HG03457 (cell line): ENCODE results near the gene E2F4.

ENCODE experiments used
- ATAC-seq: cut with Tn5 transposase; IDR thresholded peaks from one replicate; pipeline ENCODE4 v1.9.1; 2021; ENCODE audit warnings: moderate number of reproducible peaks; ENCODE audit not compliant: unreplicated experiment

The E2F4 gene

DNA sequence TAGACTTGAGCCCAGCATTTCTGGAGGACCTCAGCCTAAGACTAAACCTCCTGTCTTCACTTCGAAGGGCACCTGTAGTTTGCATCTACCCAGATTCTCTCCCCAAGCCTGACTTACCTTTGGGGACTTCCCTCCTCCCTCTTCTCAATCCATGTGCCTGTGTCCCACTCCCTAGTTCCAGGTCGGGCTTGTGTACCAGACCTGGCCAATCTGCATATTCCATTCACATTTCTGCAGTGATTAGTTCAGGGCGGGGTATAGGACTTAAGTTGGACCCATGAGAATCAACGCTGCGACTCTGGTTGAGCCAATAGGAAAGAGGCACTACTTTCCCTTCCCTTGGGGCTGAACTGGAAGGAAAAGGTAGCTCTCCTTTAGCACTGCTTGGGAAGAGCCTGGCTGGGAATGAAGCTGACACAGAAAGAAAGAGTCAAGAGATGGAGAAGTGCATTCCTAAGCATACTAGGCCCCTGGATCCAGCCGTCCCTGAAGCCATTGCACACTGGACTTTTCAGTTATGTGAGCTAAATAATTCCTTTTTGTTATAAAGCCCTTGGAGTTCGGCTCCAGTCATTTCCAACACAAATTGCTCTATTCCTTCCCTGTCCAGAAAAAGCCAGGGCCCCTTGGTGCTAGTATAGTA lies 34.7 kb upstream of the E2F4 start:
- ATAC-seq: no peak

DNA sequence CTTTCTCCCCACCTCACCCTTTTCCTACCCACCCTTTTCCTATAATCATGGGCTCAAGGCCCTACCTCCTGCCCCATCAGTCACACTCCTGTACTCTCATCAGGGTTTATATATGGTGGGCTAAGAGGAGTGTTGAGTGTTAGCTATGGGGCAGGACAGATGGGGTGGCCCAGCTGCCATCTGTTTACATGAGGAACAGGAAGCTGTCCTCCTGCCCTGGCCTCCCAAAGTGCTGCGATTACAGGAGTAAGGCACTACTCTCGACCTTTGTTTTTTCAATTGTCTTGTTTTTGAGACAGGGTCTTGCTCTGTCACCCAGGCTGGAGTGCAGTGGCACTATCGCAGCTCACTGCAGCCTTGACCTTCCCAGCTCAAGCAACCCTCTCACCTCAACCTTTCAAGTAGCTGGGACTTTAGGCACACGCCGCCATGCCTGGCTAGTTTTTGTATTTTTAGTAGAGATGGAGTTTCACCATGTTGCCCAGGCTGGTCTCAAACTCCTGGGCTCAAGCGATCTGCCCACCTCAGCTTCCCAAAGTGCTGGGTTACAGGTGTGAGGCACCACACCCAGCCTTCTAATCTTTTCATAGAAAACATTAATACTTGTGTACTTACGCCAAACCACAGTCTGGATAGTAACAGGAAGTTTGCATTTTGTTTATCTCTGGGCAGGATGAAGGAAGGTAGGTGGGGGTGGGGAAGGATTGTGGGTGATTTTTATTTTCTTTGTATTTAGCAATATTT lies 33.9 kb upstream of the E2F4 start:
- no peak for ATAC-seq

DNA sequence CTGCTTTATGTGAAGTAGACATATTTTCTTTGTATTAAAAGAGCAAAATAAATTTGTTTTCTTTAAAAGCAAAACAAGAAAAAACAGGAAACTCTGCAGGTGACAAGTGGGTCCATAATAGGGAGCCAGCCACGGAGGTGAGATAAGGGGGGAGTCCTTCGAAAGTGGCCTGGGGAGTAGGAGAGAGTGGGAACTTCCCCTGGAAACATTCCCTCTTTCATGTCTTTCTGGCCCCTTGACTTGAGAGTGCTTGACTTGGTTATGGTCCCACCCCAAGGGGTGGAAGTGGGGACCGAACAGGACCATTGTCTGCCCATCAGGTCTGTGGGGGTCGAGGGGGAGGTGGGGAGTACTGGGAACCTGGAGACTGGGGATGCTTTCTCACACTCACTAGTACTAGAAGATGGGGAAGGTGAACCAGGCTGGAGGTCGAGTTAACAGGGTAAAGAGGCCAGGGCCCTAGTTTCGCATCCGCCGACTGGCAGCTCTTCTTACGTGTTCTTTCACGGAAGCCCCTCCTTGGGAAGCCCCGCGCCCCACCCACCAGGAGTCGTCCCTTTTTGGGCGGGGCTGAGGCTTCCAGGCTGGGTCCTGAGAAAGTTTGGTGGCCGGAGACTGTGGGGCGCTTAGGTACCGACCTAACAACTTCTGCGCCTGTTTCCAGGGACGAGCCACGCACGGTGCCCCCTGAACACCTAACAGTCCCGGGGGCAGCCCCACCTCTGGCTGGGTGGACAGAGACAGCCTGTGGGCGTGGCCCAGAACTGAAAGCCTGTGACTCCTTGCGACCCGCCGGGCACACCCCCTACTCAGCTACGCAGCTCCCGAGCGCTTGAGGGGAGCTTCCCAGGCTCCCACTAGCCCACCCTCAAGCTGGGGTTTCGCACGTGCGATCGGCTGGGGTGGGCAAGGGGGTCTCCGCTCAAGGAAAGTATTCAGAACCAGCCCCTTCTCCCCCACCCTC lies 33.0 kb upstream of the E2F4 start:
- peak; percentile 25 for ATAC-seq

DNA sequence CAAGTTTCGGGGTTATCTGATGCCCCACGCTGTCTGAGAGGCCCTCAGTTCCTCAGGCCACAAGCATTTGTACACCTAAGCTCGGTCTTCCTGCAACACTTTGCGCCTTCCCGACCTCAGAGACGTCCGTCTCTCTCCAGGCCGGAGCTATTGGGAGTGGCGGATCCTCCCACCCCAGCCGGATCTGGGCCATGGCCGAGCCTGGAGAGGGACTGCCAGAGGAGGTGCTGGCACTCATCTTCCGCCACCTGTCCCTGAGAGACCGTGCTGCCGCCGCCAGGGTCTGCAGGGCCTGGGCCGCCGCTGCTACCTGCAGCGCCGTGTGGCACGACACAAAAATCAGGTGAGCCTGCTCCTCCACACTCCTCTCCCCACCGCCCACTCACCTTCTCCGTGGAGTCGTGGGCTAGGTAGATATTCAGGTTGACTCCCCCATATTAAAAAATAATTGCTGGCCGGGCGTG lies 30.3 kb upstream of the E2F4 start:
- ATAC-seq: no peak

DNA sequence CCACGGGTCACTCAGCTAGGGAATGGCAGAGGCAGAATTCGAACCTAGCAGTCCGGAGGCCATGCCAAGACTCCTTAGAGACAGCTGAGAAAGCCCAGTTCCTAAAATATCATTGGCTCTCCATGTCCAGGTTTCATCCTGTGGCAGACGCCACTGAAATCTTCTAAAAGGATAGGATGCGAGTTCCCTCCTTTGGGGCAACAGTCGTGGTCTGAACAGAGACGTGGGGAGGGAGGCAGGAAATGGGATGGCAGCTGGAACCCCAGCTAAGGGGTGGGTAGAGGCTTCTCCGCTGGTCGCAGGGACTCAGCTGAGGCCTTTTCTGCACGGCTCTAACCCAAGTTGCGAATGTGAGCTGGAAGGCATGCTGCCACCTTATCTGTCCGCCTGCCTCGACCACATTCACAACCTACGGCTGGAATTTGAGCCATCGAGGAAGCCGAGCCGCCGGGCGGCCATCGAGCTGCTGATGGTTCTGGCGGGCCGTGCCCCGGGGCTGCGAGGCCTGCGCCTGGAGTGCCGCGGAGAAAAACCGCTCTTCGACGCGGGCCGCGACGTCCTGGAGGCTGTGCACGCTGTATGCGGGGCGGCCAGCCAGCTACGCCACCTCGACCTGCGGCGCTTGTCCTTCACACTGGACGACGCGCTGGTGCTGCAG lies 29.3 kb upstream of the E2F4 start:
- ATAC-seq: no peak

DNA sequence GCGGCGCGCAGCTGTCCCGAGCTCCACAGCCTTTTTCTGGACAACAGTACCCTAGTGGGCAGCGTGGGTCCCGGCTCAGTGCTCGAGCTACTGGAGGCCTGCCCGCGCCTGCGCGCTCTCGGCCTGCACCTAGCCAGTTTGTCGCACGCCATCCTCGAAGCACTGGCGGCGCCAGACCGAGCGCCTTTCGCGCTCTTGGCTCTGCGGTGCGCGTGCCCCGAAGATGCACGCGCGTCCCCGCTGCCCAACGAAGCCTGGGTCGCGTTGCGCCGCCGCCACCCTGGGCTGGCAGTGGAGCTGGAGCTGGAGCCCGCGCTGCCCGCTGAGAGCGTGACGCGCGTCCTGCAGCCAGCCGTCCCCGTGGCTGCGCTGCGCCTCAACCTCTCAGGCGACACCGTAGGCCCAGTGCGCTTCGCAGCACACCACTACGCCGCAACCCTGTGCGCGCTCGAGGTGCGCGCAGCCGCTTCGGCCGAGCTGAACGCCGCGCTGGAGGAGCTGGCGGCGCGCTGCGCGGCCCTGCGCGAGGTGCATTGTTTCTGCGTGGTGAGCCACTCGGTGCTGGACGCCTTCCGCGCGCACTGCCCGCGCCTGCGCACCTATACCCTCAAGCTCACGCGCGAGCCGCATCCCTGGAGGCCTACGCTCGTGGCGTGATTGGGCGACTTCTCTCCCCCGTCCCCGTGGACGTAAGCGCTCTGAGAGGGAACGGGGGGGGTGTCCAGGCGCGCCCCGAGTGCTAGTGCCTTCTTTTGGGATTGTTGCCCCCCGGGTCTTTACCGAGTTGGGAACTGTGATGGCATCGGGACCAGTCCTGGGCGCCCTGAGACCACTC lies 28.6 kb upstream of the E2F4 start:
- no peak for ATAC-seq

DNA sequence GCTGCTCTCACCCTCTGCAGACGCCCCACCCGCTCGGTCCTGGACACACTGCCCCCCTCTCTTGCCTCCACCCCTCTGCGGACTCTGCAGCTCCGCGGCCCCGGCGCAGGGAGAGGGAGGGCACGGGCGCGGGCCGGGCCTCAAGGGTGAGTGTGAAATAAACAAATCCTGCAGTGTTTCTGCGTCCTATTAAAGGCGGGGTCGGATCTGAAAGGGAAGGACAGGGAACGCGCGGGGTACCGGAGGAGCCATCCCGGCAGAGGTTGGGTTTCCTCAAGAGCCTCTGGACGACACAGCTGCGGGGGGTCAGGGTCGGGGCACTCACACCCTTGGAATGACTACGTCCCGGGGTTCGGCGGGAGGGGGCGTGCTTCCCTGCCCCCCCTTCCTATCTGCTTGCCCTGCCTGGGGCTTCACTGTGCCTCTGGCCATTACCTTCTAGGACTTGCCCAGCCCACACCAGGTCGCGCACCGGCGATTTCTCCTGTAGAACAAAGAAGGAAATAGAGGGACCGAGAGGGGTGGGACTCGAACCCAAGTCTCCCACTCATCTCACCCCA lies 27.9 kb upstream of the E2F4 start:
- ATAC-seq: no peak

DNA sequence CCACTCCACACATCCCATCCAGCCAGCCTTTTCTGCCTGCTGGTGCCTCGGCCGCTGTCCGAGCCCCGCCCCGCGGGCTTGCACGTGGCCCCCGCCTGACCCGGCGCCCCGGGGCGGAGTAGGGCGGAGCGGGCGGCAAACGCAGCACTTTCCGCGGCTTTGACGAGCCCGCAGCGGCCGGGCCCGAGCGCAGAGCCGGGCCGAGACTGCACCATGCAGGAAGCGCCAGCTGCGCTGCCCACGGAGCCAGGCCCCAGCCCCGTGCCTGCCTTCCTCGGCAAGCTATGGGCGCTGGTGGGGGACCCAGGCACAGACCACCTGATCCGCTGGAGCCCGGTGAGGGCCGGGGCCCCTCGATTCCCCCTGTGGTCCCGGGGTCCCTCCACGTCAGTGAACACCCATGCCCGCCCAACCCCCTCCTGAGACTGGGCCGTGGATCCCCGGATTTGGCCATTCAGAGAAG lies 27.3 kb upstream of the E2F4 start, which contains the start of gene HSF4:
TSS of gene HSF4 (plus strand) at position 147 of the 463 bp plus-strand sequence. CDS start at position 214, 67 bp downstream.
- no peak for ATAC-seq

DNA sequence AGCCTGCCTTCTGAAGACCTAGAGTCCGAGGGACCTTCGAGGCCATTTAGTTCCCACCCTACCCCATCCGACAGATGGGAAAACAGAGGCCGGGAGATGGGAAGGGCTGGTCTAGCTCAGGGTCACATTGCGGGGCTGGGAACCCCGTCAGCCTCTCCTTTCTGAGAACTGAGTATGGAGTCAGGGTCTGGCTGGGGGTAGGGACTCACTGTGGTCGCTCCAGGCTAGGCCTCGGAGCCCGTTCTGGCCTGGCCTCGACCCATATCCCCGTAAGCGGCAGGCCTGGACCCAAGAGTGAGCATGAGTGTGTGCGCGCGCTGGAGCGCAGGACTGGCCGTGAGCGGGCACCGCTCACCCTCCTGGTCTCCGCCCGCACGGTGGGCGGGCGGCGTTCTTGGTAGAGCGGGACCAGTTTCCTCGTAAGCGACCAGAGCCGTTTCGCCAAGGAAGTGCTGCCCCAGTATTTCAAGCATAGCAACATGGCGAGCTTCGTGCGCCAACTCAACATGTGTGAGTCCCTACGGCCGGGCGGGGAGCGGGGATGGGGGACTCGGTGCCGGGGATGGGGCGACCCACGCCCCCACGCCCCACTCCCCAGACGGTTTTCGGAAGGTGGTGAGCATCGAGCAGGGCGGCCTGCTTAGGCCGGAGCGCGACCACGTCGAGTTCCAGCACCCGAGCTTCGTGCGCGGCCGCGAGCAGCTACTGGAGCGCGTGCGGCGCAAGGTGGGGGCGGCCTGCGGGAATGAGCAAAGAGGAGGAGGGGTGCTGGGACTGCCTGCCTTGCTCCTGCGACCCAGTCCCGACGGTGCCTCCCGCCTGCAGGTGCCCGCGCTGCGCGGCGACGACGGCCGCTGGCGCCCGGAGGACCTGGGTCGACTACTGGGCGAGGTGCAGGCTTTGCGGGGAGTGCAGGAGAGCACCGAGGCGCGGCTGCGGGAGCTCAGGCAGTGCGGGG lies 26.6 kb upstream of the E2F4 start:
- ATAC-seq: no peak

DNA sequence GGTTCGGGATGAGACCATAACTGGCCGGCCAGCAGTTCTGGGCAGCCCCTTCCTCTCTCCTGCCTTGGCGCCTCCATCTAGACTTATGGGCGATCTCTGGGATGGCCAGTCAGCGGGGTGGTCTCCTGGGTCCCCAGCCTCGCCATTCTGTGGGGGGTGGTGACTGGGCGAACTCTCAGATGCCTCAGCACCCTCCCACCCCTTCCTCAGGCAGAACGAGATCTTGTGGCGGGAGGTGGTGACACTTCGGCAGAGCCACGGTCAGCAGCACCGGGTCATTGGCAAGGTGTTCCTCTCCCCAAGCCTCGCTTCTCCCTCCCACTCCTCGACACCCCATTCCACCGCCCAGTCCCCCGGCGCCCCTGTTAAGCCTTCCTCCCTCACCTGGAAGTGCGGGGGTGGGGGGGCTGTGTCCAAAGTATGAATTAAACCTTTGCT lies 25.8 kb upstream of the E2F4 start:
- ATAC-seq: no peak

DNA sequence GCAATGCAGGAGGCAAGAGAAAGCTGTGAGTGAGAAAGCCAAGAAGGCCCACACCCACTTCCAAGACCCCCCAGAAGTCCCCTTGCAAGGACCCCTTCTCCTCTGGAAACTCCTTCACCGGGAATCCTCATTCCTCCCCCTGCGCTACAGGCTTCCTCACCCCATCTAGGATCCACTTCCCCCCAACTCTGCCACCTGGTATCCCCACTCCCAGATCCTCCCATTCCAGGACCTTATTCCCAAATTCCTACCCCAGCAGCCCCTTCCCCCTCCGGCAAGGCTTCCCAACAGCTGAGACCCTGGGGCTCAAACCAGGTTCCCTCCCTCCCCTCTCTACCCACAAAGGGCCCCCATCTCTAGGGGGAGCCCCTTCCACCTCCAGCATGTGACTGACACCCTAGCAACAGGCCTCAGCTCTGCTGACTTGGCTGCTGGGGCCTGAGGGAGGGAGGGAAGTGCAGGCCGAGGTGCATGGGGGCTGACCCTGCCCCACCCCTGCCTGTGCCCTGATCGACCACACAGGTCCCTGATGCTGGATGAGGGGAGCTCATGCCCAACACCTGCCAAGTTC lies 25.3 kb upstream of the E2F4 start:
- ATAC-seq: no peak

DNA sequence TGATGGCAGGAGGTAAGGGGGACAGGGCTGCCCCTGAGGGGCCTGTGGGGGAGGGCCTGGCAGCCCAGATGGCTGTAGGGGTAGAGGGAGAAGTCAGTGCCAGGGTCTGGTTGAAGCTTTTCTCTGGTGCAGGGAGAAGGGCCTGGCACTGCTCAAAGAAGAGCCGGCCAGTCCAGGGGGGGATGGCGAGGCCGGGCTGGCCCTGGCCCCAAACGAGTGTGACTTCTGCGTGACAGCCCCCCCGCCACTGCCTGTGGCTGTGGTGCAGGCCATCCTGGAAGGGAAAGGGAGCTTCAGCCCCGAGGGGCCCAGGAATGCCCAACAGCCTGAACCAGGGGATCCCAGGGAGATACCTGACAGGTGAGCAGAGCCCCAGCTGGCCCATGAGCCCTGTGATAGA lies 24.4 kb upstream of the E2F4 start:
- no peak for ATAC-seq

DNA sequence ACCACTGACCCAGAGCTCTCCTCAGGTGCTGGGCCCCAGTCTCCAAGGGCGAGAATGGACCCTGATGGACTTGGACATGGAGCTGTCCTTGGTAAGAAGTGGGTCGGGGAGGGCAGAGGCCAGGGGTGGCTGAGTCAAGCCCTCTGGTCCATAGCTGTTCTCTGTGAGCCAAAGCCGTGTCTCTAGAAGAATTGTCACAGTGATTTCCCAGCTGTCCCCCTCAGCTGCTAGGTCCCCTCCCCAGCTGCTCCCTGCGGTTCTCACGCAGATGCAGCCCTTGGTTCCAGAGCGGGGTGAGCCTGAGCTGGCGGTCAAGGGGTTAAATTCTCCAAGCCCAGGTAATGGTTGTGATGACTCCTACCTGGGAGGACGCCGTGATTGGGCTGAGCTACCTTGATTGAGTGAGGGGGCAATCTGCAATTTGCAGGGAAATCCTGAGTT lies 22.9 kb upstream of the E2F4 start:
- ATAC-seq: no peak

DNA sequence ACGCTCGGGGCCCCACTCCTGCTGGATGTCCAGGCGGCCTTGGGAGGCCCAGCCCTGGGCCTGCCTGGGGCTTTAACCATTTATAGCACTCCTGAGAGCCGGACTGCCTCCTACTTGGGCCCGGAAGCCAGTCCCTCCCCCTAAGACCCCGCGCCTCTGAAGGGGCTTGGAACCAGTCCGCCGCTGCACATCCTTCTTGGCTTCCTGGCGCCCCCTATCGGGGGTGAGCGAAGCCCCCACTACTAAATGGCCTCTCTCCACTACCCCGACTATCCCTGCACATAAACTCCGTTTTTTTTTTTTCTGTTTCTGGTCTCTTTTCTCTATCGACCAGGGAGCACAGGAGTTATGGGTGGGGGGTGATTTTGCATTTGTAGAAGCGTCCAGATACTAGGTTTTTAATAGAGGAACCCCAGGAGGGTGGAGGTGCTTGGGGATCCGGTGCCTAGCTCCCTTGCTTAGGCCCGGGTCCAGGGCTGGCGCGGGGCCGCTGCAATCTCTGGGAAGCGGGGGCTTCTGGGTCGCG lies 22.2 kb upstream of the E2F4 start:
- ATAC-seq: no peak

DNA sequence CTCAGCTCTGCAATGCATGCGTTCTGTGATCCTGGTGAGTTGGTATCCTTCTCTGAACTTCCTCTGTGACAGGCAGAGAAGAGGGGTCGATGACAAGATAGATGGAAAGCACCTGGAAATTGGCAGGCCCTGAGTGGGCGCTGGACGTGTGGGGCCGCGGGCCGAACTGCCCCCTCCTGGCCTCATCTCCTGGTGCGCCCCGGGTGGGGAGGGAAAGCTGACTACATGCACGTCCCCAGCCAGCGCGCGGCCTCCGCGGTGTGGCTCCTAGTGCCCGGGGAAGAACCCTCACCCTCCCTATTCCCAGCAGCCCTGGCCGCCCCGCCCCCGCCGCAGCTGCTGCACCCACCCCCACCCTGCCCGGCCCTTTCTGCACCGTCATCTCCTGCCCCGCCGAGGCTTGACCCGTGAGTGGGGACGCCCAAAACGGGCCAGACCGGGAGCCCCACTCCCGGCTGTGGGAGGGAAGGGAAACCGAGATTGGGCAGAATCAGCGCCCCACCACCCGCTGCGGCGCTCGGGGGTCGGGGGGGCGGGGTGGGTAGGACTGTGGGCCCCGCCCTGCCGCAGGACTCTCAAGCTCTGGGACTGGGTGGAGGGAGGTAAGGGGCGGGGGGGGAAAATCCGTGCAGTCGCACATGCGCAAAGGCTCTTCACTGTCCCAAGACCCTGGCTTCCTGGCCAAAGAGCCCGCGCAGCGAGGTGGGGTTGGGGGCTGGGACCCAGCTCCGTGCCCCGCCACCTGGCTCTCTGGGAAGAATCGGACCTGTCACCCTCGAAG lies 21.6 kb upstream of the E2F4 start, which contains the start of gene NOL3:
TSS of gene NOL3 (plus strand) at position 371 of the 781 bp plus-strand sequence.
- ATAC-seq: peak; percentile 34

DNA sequence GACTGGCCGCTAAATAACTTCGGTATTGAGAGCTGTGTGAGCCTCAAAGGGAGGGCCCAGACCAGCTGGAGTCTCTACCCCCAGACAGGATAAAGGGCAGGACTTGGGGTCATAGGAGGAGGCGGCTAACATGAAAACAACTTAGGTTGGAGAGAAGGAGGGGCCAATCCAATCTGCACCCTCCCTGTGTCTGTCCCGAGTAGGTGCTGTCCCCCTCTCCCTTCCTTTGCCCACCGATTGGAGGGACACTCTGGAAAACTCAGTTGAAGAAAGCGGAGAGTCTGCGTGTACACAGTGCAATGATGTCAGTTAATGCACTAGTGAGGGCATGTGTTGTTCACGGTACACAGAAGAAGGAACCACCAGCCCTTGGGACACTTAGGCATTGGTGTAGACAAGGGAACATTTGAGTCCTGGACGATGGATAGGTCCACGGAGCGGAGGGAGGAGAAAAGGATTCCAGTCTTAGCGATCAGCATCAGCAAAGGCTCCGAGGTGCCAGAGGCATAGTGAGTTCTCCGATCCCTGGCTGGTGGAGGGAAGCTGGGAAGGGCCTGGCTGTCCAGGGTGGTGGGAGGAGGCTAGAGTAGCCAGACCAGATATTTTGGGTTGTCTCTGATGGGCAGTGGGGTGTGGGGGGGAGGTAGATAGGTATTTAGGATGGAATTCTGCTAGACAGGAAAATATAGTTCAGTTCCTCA lies 20.9 kb upstream of the E2F4 start:
- no peak for ATAC-seq
